HG02798 (cell line): ENCODE data around the gene STARD10.
"Not testable (repeated sequence)": the region's sequence is repeated elsewhere in the genome, so short reads cannot be mapped to it uniquely, and the experiment has no call there.

Experiments
- ATAC-seq: cut with Tn5 transposase; IDR thresholded peaks from one replicate; pipeline ENCODE4 v1.9.1; 2021; ENCODE audit warnings: mild to moderate bottlenecking; ENCODE audit not compliant: unreplicated experiment, poor library complexity

Gene STARD10, protein sequence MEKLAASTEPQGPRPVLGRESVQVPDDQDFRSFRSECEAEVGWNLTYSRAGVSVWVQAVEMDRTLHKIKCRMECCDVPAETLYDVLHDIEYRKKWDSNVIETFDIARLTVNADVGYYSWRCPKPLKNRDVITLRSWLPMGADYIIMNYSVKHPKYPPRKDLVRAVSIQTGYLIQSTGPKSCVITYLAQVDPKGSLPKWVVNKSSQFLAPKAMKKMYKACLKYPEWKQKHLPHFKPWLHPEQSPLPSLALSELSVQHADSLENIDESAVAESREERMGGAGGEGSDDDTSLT

DNA sequence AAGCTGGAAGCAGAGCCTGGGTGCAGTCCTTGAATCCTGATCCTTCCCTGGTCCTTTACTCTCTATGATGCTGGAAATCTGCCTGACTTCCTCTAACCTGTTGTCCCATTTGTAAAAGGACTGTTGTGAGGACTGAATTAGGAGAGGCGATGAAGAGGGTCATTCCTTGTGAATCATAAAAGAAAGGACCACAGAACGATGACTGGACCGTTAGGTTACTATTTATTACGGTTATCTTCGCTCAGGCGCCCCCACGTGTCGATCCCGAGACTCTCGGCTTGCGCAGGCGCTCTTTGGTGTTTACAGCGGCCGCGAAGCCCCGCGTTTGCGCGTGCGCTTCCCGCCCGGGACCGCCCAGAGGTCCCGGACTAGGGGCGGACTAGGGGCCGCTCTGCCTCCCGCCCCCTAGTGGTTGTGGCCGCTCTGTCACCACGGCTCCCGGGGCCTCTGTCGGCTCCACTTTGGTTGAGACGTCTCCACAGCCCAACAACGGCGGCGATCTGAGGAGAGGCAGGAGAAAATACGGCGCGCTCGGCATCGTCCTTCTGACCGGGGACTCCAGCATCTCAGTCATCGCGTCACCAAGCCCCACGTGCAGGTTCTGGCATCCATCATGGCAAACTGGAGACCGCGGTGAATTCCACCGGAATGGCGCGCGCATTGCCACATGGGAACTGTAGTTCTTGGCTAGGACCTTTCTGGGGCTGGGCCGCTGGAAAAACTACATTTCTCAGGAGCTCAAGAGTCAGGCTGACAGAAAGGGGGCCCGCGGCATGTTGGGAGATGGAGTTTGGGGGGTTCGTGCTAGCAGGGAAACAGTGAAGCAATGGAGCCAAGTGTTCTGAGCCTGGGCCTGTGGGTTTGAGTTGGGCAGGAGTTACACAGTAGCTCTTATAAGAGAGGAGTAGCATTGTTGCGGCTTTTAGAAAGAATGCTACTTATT lies at the start of gene STARD10:
Gene STARD10 (minus strand): TSS at position 623 of the 943 bp plus-strand sequence. CDS start 12,866 bp downstream, outside the sequence.
- ATAC-seq = peak; percentile 94

DNA sequence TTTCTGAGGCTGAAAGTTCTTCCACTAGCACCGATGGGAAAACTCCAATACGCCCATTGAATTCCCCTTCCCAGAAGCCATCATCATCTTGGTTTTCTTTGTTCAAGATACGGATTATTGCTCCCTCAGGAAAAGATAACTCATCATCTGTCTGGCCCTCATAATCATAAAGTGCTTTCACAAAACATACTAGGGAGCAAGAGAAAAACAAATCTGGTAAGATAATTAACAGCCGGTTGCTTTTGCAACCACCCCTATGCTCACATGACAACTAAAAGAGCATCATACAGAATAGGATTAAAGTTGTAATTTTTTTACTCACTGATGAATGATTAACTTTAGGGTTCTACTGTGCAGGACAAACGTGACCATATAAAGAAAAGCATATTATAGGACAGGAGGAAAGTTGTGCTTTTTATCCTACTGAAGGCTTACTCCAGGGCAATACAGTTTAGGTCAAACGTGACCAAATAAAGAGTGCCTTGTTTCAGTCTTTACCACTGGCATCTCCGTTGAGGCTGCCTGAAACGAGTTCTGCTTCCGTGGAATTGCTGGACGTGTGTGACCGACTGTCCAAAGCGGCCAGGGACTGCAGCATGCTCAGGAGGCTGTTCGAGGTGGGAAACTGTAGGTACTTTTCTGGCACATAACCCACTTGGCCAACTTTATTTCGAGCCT lies 48.9 kb upstream of the STARD10 start:
- ATAC-seq = no peak

DNA sequence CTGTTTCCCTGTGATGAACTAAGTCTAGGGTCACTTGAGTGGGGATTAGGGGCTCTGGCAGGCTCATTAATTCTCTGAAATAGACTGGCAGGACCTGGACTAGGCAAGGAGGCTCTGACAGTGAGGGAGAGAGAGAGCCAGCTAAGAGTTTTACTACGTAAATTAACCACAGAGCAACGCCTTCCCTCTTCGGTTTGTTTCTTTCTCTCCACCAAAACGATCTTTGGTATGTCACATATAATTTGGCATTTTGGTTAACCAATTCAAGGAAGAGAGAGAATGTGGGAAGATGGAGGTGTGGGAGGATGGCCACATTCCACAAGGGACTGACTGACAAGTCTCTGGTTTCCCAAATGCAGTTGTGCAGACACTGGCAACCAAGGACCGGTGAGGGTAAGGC lies 48.3 kb upstream of the STARD10 start:
- ATAC-seq = no peak

DNA sequence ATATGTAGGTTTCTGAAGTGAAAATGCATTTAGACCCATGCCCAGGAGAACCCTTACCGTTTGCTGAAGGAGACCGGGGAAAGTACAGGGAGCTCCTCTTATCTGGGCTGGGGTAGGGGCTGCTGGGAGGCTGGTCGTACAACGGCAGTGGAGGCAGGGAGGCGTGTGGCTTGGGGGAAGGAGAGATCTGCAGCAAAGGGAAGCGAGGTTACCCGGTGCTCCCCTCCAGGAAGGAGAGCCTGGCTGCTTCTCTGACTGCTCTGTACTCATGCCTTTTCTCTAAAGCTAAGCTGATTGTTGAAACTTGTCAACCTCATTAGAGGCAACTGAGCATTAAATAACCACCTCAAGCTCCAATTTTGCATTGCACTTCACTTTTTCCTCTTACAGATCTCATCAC lies 47.5 kb upstream of the STARD10 start:
- ATAC-seq = no peak

DNA sequence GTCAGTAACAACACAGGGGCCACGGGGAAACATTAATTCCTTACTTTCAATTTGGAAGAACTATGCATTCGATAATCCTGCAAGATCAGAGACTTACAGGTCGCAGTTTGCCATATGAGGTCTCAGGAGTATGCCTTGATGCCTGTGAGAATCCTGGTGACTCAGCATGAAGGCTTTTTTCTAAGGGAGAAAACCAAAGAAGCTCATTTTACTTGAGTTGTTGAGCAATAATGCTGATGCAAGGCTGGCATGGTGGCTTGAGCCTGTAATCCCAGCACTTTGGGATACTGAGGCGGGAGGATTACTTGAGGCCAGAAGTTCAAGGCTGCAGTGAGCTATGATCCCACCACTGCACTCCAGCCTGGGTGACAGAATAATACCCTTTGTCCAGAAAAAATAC lies 46.9 kb upstream of the STARD10 start:
- ATAC-seq = no peak

DNA sequence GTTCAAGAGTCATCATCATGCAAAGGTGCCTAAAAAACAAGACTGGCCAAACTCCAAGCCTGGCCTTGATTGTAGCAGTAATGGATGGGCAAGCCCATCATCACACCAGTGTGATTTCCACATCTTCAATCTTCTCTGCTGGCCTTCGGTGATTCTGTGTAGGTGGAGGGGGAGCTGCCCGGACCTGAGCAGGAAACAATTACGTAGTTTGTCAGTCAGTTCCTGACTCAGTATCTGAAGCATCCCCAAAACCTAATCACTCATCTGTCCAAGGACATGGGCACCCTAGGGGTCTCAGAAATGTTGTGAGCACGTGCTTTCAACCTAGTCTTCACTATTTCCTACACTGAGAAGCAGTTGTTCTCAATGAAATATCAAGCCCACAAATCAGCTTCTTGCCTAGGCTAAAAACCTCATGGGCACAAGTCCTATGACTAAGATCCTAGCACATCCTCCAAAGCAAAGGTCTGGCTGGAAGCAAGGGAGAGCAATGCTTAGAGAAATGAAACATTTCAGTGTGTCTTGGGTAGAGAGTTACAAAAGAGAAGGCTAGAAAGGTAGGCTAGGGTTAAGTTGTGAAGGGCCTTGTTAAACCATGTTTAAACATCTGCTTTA lies 45.0 kb upstream of the STARD10 start:
- ATAC-seq = no peak

DNA sequence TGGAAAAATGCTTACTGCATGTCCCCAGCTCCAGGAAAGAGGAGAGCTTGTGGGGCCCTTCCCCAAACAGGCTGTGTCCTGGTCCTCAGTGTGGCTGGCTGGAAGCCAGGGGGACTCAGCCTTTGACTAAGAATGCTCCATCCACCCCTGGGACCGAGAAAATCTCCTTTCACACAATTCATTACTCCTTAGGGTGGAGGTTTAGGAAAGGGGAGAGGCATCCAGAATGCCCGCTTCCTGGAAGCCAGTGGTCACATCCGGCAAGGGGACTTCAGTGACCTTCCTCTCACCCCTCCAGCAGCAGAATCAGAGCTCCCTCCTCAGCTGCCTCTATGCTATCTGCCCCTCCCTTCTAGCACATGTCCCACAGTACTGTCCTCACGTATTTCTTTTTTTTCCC lies 42.3 kb upstream of the STARD10 start:
- no peak for ATAC-seq

DNA sequence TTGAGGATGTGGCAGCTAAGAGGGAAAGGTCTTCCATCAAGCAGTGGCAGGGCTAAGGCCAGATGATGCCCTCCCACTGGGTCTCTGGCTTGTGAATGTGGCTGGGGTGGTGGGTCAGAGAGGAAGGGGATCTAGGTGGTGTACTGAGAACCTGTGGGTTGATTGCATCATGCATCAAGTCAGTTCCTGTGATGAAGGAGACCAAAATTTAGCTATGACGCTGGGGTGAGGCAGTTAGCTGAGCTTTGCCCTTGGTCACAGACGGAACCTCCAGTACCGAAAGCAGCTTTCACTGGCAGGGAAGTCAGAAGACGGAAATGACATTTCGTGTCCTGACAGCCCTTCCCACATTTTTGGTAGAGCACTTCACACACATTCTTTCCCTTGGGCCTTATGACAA lies 41.1 kb upstream of the STARD10 start:
- no peak for ATAC-seq

DNA sequence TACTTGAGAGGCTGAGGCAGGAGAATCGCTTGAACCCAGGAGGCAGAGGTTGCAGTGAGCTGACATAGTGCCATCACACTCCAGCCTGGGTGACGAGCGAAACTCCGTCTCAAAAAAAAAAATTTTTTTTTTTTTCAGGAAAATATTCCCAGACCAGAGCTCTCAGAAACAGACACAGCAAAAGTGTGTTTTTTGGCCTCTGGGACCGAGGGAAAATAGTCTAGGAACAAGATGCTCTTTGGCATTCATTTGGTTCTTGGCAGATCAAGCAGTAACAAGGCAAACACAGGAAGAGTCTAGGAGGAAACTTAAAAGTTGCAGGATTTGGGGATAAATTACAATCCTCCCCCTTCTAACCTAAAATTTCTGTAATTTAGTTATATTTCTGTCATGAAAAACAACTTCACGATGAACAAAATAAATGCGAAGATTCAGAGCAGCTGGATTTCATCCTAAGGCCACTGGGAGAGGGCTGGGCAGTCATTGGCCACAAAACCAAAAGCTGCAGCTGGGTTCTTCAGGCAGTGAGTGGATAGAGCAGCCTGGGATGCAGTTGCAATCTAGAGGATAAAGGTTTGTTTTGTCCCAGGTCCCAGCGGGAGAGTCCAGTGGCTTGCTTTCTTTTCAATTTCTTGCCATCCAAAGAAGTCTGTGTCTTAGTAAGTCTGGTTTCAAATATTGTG lies 40.1 kb upstream of the STARD10 start:
- ATAC-seq = no peak

DNA sequence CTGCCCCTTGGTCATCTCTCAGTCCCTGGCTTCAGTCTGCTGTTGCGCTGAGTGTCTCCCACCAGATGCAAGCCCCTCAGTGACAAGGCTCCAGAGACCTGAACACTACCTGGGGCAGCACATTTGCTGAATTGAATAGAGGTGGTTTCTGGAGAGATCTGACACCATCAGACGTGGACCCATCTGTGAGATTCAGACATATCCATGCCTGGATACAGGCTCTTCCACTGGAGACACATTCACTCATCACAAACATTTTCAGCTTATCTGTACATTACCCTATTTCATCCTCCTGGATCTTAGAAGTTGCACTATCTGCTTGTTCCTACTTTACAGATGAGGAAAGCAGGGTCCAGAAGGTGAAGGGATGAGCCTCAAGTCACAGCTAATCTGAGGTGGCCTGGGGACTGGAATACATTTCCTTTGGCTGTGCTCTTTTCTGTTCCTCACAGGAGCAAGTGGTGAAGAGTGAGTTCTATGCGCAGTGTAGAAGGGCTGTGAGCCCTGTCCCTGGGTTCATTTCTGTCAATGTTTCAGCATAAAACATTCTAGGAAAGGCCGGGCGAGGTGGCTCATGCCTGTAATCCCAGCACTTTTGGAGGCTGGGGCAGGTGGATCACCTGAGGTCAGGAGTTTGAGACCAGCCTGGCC lies 39.4 kb upstream of the STARD10 start:
- no peak for ATAC-seq

DNA sequence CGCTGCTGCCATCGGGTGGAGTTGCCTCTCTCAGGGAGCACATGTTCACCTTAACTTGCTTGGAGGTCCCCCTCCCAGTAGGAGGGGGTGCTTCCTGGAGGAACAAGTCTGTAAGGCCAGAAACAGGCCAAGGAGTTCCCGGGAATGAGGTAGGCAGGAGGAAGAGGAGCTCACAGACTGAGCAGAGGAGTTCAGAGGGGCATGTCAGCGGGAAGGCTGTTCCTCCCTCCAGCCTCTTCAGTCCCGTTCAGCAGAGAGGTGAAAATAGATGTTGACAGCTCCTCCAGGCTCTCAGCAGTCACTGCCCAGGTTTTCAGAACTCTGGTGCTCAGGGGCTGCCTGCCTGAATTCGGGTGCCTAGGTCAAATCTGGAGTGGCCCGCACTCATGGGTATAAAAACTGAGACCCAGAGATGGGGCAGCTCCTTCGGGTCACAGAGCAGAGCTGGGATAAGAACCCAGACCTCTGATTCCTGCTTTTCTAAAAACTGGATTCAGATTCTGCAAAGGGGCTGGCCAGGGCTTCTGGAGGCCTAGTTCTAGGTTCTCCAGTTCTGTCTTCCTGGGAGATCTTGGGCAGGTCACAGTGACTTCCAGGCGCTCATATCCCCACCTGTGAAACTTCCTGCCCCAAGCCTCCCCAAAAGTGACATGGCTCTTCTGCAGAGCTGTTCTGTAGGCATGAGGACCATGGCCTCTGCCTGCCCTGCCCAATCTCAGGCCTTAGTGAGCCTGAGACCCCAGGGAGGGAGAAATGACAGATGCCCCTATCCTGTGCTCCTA lies 38.6 kb upstream of the STARD10 start:
- no peak for ATAC-seq

DNA sequence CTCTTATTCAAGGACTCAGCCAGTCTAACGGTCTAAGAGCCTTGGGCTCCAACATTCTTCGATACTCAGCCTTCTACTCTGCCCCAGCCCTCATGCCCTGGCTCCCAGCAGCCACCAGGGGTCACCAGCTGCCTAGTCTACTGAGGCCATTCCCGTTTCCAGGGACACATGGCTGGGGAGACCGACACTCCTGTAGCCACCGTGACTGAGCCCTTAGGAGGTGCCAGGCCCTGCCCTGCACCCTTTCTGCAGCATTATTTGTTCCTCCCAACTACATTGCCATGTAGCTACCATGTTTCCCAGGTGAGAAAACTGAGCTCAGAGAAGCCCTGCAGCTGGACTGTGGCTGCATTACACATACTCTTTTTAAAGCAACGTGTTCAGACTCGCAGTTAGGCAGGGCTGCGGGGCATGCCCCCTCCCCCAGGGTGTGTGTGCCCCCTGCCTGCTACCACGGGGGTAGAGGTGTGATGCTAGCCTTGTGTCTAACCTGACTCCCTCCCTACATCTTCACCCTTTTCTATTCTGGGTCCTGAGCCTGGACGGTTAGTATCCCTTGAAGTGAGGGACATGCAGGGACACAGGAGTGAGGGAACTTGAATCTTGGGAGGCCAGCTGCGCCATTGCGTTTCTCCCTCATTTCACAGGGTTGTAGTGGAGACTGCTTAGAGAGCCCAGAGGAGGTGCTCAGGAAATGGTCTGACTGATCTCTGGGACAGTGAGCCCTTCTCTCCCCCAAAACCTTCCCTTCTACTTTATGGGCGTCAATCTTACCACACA lies 37.9 kb upstream of the STARD10 start:
- no peak for ATAC-seq

DNA sequence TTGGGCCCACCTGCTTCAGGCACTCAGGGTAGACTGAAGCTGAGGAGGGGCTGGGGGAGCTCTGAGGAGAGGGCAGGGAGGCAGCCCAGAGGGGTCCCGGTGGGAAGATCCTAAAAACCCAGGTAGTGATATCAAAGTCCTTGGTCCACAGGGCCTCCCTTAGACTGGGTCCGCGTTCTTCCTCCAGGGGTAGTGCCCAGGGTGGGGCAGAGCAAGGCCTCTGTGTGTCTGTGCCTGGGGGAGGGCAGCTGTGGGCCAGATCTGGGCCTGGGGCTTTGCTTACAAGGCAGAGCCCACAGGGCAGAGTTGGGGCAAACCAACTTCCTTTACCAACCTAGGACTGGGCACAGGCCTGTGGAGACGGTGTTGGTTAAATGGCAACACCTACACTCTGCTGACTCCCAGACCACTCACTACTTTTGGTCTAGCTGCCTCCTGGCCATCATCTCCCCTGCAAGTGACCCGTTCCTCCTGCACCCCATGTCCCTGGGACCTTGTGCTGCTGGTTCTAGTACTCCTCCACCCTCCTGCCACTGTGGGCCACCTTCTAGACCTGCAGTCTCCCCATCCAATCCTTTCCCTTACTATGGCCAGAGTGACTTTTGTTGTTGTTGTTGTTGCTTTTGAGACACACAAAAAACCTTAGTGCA lies 36.2 kb upstream of the STARD10 start:
- ATAC-seq = no peak

DNA sequence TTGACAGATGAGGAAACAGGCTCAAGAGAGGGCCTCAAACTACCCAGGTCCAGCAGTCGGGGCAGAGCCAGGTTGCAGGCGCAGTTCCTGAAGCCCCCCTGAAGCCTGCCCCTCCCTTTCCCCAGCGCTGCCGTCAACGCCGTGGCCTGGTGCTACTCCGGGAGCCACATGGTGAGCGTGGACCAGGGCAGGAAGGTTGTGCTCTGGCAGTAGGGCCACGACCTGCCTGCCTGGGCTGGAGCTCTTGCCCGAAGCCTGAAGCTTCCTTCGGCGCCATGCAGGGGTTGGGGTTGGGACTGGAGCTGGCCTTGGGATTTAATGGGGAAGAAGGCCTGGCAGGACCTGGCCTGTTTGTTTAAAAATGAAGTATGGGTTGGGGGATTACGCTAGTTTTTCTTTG lies 35.3 kb upstream of the STARD10 start:
- ATAC-seq = no peak

DNA sequence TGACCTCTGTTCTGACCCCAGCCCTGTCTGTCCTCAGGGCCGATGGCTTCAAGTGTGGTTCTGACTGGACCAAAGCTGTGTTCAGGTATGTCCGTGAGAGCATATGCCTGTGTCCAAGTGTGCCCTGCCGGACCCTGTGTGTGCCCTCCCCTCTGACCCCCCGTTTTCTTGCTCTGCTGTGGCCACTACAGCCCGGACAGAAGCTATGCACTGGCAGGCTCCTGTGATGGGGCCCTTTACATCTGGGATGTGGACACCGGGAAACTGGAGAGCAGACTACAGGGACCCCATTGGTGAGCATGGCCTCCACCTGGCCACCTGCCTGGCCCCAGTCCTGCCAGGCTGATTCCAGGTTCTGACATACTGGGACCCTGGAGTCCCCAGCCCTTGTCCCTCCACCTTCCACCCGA lies 34.9 kb upstream of the STARD10 start:
- ATAC-seq = no peak

DNA sequence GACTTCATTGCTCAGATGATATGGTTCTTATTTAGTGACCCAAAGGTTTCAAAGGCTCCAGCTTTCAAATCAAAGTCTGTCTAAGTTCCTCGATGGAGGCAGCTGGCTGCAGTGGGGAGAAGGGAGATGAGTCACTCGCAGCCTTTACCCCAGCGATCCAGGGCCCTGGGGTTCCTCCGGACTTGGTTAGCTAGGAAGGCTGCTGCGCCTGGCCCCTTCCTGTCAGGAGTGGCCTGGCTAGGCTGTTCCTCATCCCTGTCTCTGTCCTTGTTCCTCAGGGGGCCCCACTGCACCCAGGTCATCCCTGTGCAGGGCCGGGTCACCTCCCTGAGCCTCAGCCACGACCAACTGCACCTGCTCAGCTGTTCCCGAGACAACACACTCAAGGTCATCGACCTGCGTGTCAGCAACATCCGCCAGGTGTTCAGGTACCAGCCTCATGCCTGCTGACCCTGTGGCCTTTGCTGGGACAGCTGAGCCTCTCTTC lies 34.3 kb upstream of the STARD10 start:
- no peak for ATAC-seq

DNA sequence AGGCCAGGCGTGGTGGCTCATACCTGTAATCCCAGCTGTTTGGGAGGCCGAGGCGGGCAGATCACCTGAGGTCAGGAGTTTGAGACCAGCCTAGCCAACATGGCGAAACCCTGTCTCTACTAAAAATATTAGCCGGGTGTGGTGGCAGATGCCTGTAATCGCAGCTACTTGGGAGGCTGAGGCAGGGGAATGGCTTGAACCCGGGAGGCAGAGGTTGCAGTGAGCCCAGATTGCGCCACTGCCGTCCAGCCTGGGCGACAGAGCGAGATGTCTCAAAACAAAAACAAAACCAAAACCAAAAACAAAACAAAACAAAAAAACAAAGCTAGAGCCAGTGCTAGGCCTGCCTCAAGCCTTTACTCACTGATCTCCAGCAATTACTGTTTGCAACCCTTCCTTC lies 33.8 kb upstream of the STARD10 start:
- ATAC-seq = not testable (repeated sequence)
